ENCODE results near the gene MVP. TPM values are rescaled to one million over a fixed set of nuclear protein-coding genes. Genes with fewer than 3 reads are reported as not detected.

MVP gene
- total RNA-seq, 1 experiment from 2014 or later: 75.1 TPM

GRCh38 chr16:29858149-29858849, 38.0 kb downstream of the MVP start:
- TF ChIP-seq RAD21 (IDR thresholded peaks at IDR 0.05; ENCODE audit: low read depth) (no peak), ZNF274 (IDR thresholded peaks at IDR 0.05; ENCODE audit: low read depth, low read length) (no peak), POLR2AphosphoS5 (IDR thresholded peaks at IDR 0.05; ENCODE audit: low read depth, low read length) (no peak), ZFX (IDR thresholded peaks at IDR 0.05) (no peak), FOSL1 (IDR thresholded peaks at IDR 0.05; ENCODE audit: low read depth) (no peak), ELF1 (IDR thresholded peaks at IDR 0.05; ENCODE audit: borderline replicate concordance, low read depth) (no peak), TCF7L2 (IDR thresholded peaks at IDR 0.05; ENCODE audit: borderline replicate concordance, extremely low read depth, insufficient read depth, insufficient read length) (no peak), ATF3 (IDR thresholded peaks at IDR 0.05) (no peak), CEBPB (IDR thresholded peaks at IDR 0.05; ENCODE audit: low read depth) (no peak), SRF (IDR thresholded peaks at IDR 0.05; ENCODE audit: low read depth) (no peak), JUND (IDR thresholded peaks at IDR 0.05) (no peak), EZH2phosphoT487 (IDR thresholded peaks at IDR 0.05; ENCODE audit: borderline replicate concordance) (no peak), SP1 (IDR thresholded peaks at IDR 0.05; ENCODE audit: low read depth) (no peak)
- DNase-seq (ENCODE audit: low read depth, low spot score): no peak
- BruUV-seq (replicated peaks): TSS peak; percentile 4

More at GRCh38 chr16:29858149-29858849, 38.0 kb downstream of the MVP start:
- Histone ChIP-seq H3K4me3 (replicated peaks in 1 of 2; ENCODE audit: low read depth in 1 of 2, low read length in 2 of 2) (no peak overlapping the region), H3K9ac (ENCODE audit: low read length) (no peak overlapping the region), H3K79me2 (ENCODE audit: insufficient read depth, low read length) (peaks cover 20% of the 10 kb centered on the region), H3K4me2 (ENCODE audit: low read length) (no peak overlapping the region), H3K9me3 (ENCODE audit: control insufficient read depth in 1 of 2, insufficient read depth in 1 of 2, low read depth in 1 of 2, low read length in 2 of 2) (no peaks in the 10 kb centered on the region), H3K27me3 (ENCODE audit: insufficient read depth, low read length) (no peaks in the 10 kb centered on the region), H3K4me1 (ENCODE audit: control insufficient read depth in 1 of 2, insufficient read depth in 2 of 2, low read length in 2 of 2) (peaks cover 0 to 9% of the 10 kb centered on the region in 2 experiments; a peak in 1 of 4 replicates), H3K36me3 (ENCODE audit: control insufficient read depth in 1 of 2, insufficient read depth in 2 of 2, low read length in 2 of 2) (peaks cover 10 to 17% of the 10 kb centered on the region in 2 experiments), H2AFZ (ENCODE audit: low read depth, low read length, poor library complexity, severe bottlenecking) (no peak overlapping the region), H4K20me1 (ENCODE audit: insufficient read depth) (no peaks in the 10 kb centered on the region), H3K27ac (ENCODE audit: low read depth, low read length) (no peak overlapping the region), H3K9me2 (ENCODE audit: insufficient read depth) (no peaks in the 10 kb centered on the region)
- RAD21 ChIA-PET (ENCODE audit: low non-redundant PET in 1 of 2, low total read pairs in 2 of 2, uncharacterized antibody in 2 of 2, unreplicated experiment in 2 of 2): no interaction called here
- no peak for ATAC-seq
- CTCF ChIA-PET: interaction anchor here (2.3 kb wide), 1 partner anchor 9 kb away, joined by 12 read pairs; no protein-coding TSS in a partner anchor
- intact Hi-C loops (cut with micrococcal nuclease): no loop called here
- POLR2A ChIA-PET: no interaction called here

Measured in HCT116 (cell line).